GM21528 (cell line): ENCODE results near the gene LLCFC1.

Experiments used
- ATAC-seq: cut with Tn5 transposase; IDR thresholded peaks from one replicate; pipeline ENCODE4 v1.9.1; 2021; ENCODE audit warnings: mild to moderate bottlenecking, moderate library complexity; ENCODE audit not compliant: unreplicated experiment, low FRiP score

LLCFC1 gene

DNA sequence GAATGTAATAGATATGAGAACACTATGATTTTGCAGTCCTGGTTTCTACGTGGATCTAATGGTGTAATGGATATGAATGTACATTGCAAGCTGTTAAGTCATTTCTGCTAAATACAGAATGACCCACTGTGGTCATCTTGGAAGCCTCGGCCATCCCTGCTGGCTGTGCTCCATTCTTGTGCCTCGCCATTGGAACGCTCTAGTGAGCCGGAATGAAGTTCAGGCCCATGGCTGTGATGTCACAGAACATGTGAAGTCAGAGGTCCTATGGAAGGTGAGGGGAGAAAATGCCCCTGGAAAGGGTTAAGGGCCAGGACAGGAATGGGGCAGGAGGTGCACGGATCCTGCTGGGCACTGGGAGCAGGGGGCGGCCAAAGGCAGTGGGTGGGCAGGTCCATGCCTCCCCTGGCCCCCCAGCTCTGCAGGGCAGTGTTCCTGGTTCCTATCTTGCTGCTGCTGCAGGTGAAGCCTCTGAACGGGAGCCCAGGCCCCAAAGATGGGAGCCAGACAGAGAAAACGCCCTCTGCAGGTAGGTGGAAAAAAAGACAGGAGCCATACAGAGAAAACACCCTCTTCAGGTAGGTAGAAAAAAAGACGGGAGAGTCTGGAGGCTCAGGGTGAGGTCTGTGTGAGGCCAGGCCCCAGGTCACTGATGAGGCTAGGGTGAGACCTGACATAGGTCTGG is at the start of gene LLCFC1:
Gene LLCFC1 (plus strand): TSS at position 259 of the 685 bp plus-strand sequence. CDS start 138 bp downstream, at position 397.
- ATAC-seq, result no peak

DNA sequence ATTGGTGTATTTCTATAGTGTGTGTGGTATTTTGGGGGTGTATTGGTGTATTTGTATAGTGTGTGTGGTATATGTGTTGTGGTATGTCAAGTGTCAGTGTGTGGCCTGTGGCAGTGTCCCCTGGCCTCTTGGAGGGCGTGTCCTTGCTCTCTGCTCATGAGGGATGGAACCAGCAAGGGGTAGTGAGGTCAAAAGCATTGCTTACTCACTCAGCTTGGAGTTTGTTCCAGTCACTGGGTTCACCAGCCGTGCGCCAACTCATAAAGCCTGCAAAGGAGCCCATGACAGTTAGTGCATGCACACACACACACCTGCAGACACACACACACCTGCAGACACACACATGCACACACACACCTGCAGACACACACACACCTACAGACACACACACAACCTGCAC is 49.5 kb upstream of the LLCFC1 start:
- no peak for ATAC-seq

DNA sequence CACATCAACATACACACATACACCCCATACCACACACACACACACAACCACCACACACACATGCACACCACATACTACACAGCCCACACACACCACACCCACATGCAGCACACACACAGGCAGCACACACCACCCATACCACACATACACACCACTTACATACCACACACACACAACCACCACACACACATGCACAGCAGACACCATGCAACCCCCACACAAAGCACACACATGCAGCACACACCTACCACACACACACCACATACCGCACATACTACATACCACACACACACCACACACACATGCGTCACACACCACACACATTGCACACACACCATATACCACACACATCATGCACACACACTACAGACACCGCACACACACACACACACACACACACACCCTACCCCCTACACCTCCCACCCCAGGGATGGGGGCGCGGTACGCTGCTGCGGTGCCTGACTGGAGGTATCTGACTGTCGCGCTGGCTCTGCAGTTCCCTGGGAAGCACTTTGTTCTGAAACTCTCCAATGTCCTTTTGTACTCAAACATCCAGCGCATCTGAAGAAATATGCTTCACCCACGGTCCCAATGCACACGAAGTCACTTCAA is 48.3 kb upstream of the LLCFC1 start:
- ATAC-seq, result no peak

DNA sequence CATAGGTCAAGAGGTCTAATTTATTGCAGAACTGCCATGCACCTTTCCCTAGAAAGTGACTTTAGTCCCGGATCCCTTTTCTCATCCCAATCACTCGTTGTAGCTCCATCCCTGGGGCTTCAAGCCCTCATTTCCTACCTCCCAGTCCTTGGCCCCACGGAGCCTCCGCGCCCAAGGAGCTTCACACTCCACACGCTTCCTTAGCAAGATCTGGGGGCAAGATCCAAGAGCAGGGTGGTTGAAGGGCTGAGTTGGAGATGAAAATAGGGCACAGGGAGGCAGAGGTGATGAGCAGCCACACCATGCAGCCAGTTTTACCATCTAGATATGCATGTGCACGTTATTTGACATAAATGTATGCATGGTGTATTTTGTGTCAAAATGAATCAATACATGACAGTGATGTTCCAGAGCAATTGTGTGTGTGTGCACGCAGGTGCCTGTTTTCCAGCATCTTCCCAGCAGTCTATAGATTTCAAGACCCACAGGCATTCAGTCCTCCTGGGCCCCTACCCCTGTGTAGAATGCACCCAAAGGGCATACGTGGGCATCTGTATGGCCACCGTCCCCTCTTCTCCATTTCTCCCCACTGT is 47.7 kb upstream of the LLCFC1 start:
- ATAC-seq, result no peak

DNA sequence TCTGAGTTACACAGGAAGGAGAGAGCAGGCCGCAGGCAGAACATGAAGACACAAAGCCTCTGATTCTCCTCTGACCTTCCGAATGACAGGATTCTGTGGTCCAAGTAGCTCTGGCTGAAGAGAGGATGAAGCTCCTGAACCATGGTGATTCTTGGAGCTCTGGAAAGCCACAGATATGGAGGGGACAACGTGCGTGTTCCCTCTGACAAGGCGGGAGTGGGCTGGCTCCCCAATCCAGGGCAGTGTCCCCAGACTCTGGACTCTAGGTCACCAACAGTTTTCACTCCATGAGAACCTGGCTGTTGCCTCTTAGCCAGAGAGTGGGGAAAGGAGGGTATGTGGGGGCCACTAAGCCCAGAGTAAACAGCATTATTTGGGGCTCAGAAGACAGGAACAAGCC is 46.3 kb upstream of the LLCFC1 start:
- no peak for ATAC-seq

DNA sequence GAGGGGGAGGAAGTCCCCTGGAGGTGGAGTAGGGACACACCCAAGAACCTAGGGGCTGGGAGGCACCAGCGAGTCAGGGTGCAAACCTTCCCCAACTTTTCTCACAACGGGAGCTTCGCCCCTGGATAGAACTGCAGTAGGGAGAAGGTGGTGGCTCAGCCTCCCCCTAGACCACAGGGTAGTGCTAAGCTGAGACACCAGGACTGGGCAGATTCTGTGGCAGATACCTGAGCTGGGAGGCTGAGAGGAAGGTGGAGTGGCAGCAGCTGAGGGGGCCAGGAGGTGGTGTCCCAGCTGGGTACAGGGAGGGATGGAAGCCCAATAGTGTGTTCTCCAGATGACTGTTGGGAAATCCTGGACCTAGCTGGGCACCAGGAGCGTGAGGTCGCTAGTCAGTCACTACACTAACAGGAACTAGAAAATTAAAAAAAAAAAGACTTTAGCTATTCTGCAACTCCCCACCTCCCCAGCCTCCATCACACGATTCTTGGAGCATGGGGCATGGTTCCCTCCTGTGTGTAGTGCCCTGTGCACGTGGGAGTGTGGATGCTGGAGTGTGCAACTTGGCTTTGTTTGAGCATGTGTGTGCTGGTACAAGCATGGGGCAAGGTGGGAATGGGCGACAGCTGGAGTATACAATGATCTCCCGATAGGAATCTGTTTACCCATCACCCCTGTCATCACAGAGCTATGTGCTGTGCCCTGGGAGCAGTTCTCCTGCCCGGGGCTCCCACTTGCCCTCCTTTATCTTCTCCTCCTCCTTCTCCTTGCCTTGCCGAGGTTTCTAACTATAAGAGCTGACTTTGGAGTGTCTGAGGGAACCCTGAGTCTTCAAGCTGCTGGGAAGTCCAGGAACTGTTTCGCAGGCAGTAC is 44.9 kb upstream of the LLCFC1 start:
- ATAC-seq, result no peak

DNA sequence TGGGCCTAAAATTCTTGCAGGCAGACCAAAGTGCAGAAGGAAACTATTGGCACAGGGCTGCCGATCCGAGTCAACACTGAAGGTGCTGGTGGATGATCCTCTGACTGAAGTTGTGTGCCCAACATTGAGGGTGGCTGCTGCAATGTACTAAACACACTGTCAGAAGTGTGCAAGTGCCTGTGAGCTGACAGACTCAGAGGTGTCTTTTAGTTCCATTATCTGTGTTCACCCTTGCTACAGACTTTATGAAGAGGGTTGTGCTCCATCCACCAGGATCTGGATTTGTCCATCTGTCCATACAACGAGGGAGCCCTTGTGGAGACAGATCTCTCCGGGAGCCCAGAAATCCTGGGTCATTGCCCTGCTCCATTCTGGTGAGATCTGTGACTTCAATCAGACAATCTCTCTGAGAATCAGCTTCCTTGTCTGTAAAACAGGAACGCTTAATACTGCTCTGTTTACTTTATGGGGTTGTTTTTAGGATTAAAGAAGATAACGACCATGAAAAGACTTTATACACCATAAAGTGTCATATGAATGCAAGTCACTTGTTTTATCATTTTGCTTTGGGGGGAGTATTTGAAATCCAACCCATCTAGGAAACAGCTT is 44.2 kb upstream of the LLCFC1 start:
- no peak for ATAC-seq

DNA sequence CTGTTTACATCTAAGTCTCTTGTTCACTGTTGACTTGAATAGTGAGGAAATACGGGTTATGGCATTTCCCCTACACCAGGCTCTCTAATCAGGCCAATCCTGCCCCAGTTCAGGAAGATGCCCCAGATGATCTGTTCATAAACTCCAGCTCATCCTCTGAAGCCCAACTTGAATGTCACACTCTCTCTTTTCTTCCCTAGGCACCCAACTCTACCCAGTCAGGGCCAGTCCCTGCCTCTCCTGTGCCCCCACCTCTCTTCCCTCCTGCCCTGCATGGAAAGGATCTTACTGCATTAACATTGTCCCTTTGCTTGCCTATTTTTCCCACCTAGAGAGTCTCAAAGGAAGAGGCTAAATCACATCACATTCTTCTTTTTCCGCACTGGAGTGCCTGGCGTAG is 43.1 kb upstream of the LLCFC1 start:
- no peak for ATAC-seq

DNA sequence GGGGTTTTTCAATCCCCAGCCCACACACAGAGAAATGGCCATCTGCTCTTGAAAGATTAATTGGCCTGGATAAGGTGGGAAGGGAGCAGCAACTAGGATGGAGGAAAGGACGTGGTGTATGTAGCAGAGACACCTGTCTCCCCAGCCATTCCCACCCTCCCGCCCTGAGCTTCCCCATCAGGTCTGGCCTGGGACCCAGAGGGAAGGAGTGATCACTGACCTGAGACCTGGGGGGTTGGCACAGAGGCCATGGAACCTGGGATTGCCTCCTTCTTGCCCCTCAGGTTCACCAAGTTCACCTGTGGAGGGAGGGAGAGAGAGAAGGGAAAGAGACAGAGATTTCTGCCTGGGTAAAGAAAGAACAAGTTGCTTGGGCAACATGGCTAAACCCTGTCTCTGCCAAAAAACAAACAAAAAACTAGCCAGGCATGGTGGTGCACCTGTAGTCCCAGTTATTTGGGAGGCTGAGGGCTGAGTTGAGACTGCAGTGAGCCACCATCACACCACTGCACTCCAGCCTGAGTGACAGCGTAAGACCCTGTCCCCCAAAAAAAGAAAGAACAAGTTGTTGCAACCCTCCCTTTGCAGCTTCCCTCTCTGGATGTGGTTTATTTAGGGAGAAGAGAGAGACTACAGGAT is 42.4 kb upstream of the LLCFC1 start:
- no peak for ATAC-seq

DNA sequence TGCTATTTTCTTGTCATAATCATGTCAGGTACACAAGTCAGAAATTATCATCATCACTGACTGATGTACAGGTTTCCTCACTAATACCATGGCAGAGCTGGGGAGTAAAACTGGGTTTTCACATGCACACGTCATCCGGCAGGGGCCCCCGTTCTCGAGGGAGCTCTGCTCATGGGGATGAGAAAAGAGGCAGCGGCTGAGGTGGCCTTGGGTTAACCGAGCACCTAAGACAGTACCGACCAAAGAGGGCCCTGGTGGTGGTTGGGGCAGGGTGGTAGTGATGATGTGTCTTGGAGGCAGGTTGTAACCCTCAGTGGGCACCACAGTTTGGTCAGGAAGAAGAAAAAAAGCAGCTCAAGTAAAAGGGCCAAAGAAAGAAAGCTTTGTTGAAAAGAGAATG is 41.6 kb upstream of the LLCFC1 start:
- ATAC-seq, result no peak

DNA sequence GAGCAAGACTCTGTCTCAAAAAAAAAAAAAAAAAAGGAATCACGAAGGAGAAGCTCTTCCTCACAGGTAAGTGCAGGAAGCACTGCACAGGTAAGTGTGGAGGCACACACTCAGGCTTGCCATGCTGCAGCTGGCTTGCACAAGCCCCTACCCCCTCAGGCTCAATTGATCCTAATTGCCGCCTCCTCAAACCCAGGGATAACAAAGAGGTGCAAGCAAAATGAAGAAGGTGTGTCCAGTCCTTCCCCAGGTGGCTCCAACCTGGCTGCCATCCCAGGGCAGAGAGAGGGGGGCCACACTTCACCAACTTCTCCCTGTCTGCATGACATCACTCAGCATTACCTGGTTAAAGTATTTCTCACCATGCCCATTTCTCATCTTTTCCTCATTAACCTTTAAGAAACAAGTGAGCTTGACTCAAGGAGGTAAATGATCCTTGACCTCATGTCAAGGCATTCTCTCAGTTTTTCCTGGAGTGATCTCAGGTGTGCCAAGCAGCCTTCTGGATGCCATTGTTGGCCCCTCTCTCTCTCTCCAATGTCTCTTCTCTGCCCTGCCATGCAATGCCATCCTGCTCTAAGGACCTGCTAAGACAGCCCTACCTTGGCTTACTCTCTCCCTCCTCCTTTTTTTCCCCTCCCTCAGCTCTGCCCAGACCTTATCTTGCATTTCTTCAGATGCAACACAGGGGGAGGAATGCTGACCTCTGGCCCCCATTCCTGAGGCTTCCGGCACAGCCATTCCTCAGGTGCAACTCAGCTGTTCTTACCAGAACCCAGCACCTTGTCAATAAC is 40.7 kb upstream of the LLCFC1 start:
- ATAC-seq, result no peak

DNA sequence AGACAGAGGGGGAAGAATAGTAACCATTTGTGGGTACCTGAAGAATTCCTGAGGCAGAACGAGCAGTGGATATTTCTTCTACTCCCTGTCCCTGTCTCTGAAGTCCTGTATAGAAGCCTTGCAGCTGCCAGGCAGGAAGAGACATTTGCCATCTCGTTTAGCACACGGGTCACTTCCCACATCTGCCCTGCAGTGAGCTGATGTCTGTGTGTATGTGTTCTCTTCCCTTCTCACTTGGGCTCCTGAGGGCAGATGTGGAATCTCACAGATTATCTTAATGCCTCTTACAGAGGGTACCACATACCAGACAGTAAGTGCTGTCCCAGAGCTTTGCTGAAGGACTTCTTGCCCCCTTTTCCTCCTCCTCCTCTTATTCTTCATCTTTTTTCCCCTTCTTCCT is 39.6 kb upstream of the LLCFC1 start:
- ATAC-seq, result no peak

DNA sequence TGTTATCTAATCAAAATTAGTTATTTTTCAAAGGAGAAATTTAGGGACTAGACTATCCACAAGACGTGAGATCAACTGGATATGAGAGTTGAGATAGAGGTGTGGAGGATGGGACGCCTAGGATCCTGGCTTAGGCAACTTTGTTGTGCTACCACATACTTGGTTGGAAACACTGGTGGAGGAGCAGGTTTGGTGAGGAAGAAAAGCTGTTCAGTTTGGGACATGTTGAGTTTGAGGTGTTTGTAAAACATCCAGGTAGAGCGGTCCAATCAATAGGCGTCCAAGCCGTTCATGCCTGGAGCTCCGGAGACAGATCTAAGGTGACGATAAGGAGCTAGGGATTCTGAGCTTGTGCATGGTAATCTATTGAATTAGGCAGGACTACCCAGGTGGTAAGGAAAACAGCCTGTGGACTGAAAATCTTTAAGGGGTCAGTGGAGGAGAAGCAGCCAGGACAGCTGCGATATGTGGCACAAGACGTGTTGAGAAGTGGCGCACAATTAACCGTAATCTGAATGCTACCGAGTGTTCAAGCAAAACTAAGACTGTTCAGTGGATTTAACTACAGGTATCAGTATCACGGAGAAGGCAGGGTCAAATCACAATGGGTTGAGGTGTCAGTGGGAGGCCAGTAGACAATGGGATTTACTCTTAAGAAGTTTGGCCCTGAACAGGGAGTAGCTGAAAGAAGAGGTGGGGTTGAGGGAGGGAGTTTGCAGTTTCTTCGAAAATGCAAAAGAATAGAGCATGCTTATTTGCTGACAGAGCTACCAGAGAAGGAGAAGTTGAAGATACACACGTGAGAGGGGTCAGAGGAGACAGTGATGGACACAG is 37.6 kb upstream of the LLCFC1 start:
- ATAC-seq, result no peak

DNA sequence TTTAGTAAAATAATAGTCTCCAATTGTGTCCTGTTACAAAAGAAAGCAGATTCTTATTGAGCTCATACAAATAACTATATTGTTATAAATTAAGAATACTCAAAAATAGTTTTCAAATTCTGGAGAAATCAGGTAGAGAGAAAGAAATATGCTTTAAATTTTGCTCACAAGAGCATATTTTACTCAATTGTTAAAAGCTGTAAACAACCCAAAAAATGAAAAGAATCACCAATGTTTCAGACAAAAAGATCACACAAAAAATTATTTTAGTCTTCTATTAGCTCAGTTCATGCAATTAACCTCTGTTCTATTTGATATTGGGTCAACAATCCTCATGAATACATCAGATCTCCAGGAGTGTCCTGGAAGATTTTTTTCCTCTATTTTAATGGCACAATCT is 35.2 kb upstream of the LLCFC1 start:
- no peak for ATAC-seq

DNA sequence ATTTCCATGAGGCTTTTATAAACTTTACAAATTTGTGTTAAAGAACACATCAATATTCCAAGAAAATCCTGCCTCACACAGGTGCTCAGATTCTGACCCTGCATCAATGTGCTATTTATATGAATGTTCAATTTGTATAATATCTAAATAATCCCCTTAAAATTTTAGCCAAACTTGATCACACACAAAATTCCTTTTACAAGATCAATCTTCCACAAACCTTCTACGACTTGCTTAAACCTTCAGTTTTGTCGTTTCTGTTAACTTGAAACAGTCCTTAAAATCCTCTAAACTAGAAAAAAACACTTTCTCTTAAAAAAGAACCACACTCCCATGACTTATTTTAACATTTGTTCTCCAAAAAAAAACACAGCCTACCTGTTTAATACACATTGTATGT is 33.5 kb upstream of the LLCFC1 start:
- no peak for ATAC-seq

DNA sequence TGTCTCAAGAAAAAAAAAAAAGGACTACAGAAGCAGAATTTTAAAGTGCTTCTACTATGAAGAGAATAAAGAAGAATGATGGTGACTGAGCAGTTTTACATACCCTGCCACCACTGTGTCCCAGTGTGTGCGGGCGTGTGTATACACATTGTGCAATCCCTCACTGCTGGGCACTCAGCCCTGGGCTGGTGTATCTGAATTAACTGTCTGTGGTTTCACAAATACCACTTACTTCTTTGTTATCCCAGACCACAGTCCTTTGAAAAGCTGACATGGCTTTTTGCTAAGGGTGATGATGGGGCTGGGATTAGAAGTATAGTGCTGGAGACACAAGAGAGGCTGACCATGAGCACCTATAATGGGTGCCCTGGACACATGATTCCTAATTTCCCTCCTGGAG is 32.6 kb upstream of the LLCFC1 start:
- ATAC-seq, result no peak

DNA sequence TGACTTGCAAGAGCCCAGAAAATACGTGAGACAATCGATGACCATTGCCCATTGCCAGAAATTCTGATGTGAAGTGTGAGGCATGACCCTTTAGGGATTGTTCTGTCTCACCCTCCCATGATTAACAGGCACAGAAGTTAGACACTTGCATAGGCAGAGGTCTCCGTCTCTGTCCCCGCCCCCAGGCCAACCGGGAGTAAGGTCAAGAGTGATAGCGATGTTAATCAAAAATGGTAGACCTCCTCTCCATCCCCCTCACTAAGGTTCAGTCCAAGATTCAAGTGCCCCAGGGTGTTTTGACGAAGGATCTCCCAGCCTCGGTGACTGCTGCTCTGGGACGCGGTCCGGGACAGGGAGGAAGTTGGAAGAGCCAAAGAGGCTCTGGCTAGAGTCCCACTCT is 31.0 kb upstream of the LLCFC1 start:
- no peak for ATAC-seq
